ENCODE measurements around the gene C16orf54.
"Not testable (repeated sequence)": the region's sequence is repeated elsewhere in the genome, so short reads cannot be mapped to it uniquely, and the experiment has no call there.

DNA sequence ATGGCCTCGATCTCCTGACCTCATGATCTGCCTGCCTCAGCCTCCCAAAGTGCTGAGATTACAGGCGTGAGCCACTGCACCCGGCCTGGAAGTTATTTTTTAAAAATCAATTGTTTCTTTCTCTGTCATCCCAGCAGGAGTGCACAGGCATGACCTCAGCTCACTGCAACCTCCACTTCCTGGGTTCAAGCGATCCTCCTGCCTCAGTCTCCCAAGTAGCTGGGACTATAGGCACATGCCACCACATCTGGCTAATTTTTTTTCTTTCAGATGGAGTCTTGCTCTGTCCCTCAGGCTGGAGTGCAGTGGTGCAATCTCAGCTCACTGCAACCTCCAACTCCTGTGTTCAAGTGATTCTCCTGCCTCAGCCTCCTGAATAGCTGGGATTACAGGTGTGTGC, 41.4 kb upstream of the C16orf54 start:
- TF ChIP-seq, protein P1, sequence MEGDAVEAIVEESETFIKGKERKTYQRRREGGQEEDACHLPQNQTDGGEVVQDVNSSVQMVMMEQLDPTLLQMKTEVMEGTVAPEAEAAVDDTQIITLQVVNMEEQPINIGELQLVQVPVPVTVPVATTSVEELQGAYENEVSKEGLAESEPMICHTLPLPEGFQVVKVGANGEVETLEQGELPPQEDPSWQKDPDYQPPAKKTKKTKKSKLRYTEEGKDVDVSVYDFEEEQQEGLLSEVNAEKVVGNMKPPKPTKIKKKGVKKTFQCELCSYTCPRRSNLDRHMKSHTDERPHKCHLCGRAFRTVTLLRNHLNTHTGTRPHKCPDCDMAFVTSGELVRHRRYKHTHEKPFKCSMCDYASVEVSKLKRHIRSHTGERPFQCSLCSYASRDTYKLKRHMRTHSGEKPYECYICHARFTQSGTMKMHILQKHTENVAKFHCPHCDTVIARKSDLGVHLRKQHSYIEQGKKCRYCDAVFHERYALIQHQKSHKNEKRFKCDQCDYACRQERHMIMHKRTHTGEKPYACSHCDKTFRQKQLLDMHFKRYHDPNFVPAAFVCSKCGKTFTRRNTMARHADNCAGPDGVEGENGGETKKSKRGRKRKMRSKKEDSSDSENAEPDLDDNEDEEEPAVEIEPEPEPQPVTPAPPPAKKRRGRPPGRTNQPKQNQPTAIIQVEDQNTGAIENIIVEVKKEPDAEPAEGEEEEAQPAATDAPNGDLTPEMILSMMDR (conservative IDR thresholded peaks at IDR 0.05; ENCODE audit: low read depth in 2 of 2), result not testable (repeated sequence)
- not testable (repeated sequence) for TF ChIP-seq POLR2AphosphoS5 (IDR thresholded peaks at IDR 0.05; ENCODE audit: low read depth); EZH2phosphoT487 (IDR thresholded peaks at IDR 0.05; ENCODE audit: unreplicated experiment); EZH2 (IDR thresholded peaks at IDR 0.05; ENCODE audit: low read depth, unreplicated experiment); STAT1 (IDR thresholded peaks at IDR 0.05; ENCODE audit: unreplicated experiment); JUNB (IDR thresholded peaks at IDR 0.05; ENCODE audit: unreplicated experiment); ZNF331 (CRISPR knock-in tag; IDR thresholded peaks at IDR 0.05; ENCODE audit: low read depth)
- TF ChIP-seq, protein P2, sequence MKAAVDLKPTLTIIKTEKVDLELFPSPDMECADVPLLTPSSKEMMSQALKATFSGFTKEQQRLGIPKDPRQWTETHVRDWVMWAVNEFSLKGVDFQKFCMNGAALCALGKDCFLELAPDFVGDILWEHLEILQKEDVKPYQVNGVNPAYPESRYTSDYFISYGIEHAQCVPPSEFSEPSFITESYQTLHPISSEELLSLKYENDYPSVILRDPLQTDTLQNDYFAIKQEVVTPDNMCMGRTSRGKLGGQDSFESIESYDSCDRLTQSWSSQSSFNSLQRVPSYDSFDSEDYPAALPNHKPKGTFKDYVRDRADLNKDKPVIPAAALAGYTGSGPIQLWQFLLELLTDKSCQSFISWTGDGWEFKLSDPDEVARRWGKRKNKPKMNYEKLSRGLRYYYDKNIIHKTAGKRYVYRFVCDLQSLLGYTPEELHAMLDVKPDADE (IDR thresholded peaks at IDR 0.05), result not testable (repeated sequence)

All from GM23338 (cell line).